ENCODE data around the gene KISS1.

KISS1 gene

GRCh38 chr1:204191456-204191855 lies 4.8 kb downstream of the KISS1 start:
- no peak for DNase-seq (ENCODE audit: low spot score)

- DNase-seq (ENCODE audit: low spot score): peak; percentile 38
These were observed 5.8 kb downstream of the KISS1 start for GRCh38 chr1:204190212-204191211.

- no peak for DNase-seq (ENCODE audit: low spot score)
These were observed 7.2 kb downstream of the KISS1 start for GRCh38 chr1:204188959-204189639.

- DNase-seq (ENCODE audit: low spot score): no peak
These were observed 9.7 kb downstream of the KISS1 start for GRCh38 chr1:204186597-204186996.

GRCh38 chr1:204181116-204181515 lies 15.2 kb downstream of the KISS1 start:
- DNase-seq (ENCODE audit: low spot score): no peak

GRCh38 chr1:204180133-204180532 lies 16.2 kb downstream of the KISS1 start:
- no peak for DNase-seq (ENCODE audit: low spot score)

- no peak for DNase-seq (ENCODE audit: low spot score)
These were observed 17.6 kb downstream of the KISS1 start for GRCh38 chr1:204178487-204179281.

GRCh38 chr1:204177133-204177532 lies 19.2 kb downstream of the KISS1 start:
- no peak for DNase-seq (ENCODE audit: low spot score)

GRCh38 chr1:204176049-204176448 lies 20.2 kb downstream of the KISS1 start:
- DNase-seq (ENCODE audit: low spot score): no peak

GRCh38 chr1:204174958-204175357 lies 21.3 kb downstream of the KISS1 start:
- no peak for DNase-seq (ENCODE audit: low spot score)

GRCh38 chr1:204172404-204173029 lies 23.8 kb downstream of the KISS1 start:
- no peak for DNase-seq (ENCODE audit: low spot score)

GRCh38 chr1:204171751-204172178 lies 24.5 kb downstream of the KISS1 start:
- DNase-seq (ENCODE audit: low spot score): no peak

- no peak for DNase-seq (ENCODE audit: low spot score)
These were observed 25.7 kb downstream of the KISS1 start for GRCh38 chr1:204170494-204171155.

GRCh38 chr1:204169858-204170257 lies 26.4 kb downstream of the KISS1 start:
- no peak for DNase-seq (ENCODE audit: low spot score)

GRCh38 chr1:204167730-204168129 lies 28.6 kb downstream of the KISS1 start:
- DNase-seq (ENCODE audit: low spot score): no peak

- no peak for DNase-seq (ENCODE audit: low spot score)
These were observed 30.1 kb downstream of the KISS1 start, which contains the start of gene REN for GRCh38 chr1:204166219-204166618. Gene REN (minus strand): TSS chr1:204166337. CDS start chr1:204166293, 44 bp downstream.

GRCh38 chr1:204162494-204163074 lies 33.7 kb downstream of the KISS1 start:
- DNase-seq (ENCODE audit: low spot score): peak; percentile 92

- no peak for DNase-seq (ENCODE audit: low spot score)
These were observed 34.4 kb downstream of the KISS1 start for GRCh38 chr1:204161609-204162493.

GRCh38 chr1:204157962-204158361 lies 38.3 kb downstream of the KISS1 start:
- no peak for DNase-seq (ENCODE audit: low spot score)

GRCh38 chr1:204155881-204156280 lies 40.4 kb downstream of the KISS1 start:
- DNase-seq (ENCODE audit: low spot score): no peak

All from GM03348 (cell line).